ENCODE measurements around the gene WNT7A. TPM values are rescaled to one million over a fixed set of nuclear protein-coding genes. Genes with fewer than 3 reads are reported as not detected.

WNT7A gene
- total RNA-seq, 3 donors from 2014 or later = not detected

DNA sequence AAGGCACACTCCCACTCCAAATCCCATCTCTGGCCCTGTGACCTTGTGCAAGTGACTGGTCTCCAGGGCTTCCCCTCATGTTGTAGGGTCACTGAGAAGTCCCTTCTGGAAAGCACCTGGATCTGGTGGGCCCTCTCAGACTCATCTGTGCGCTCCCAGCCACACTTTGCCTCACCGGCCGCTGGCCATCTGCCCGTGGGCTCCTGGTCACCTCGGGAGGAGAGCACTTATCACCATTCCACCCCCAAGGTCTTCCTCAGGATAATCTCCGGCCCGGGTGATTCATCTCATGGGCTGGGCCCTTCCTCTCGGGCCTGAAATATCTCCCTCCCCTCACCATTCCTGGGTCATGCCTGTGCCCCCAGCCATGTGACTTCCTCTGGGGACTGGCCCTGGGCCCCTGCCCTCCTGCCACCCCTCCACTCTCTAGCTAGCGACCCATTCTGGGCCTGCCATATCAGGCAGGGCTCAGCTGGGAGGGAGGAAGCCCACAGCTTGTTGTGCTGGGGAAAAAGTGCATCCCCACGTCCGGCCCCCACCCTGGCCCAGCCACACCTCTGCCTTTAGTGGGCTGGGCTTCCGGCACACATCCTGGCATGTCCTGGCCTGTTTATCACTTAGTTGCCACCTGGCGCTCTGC is 10.6 kb upstream of the WNT7A start:
- no peak for DNase-seq (ENCODE audit: low spot score in 2 of 2)
- Histone ChIP-seq H3K27ac (peak overlapping the region in 1 of 2 donors; percentile 52), H3K36me3 (no peaks in the 10 kb centered on the region), H3K27me3 (no peaks in the 10 kb centered on the region), H3K4me3 (no peak overlapping the region), H3K9me3 (no peaks in the 10 kb centered on the region), H3K4me1 (no peaks in the 10 kb centered on the region)
- TF ChIP-seq POLR2AphosphoS5 (IDR thresholded peaks at IDR 0.05) (peak in 1 of 3 donors; percentile 27), CTCF (IDR thresholded peaks at IDR 0.05) (no peak)
- intact Hi-C loops (cut with DNase I; ENCODE audit: low total_unique reads) = loop anchor here (10.0 kb wide), 1 partner anchor 234 kb away; the partner anchor contains the start of genes CHCHD4 and TMEM43

- intact Hi-C loops (cut with DNase I; ENCODE audit: low total_unique reads) = no loop called here
- H3K27me3 ChIP-seq = peaks cover 0 to 7% of the 10 kb centered on the region in 2 donors
Measured at GRCh38 chr3:13888576-13888975, 8.7 kb upstream of the WNT7A start.

DNA sequence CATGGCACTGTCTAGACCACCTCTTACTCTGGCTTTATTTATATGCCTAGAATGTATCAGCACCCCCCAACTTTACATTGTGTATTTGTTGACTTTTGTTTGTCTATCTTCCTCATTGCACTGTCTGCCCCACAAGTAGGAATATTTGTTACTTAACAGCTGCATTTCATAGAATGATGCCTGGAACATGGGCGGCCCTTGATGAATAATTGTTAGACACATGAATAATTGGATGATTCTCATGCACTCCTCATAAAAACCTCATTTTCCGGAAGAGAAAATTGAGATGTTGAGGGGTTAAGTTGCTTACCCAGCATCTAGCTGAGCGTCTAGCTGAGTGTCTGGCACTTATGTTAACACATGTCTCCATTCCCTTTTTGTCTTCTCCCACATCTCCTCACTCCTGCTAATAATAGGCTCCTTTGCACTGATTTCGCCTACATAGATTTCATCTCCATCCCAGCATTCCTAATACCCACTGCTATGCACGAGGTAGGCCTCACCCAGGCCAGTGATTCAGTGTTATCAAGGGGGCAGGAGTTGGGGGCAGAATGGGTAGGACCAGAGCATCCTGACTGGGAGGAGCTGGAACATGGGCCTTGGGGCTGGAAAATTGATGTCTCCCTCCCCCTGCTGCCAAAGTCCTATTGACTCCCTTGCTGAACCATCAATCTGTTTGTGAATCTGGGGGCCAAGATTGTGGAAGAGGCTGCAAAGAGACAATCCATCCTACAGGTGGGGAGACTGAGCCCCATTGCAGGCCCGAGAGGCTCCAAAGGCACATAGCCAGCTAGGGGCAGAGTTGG is 7.8 kb upstream of the WNT7A start:
- DNase-seq (ENCODE audit: low spot score in 2 of 2) = no peak
- no peaks in the 10 kb centered on the region for H3K9me3 ChIP-seq
- no peaks in the 10 kb centered on the region for H3K4me1 ChIP-seq
- H3K4me3 ChIP-seq = no peak overlapping the region
- TF ChIP-seq POLR2AphosphoS5 (IDR thresholded peaks at IDR 0.05) (no peak), POLR2A (IDR thresholded peaks at IDR 0.05) (no peak), CTCF (IDR thresholded peaks at IDR 0.05) (no peak)
- no peaks in the 10 kb centered on the region for H3K36me3 ChIP-seq
- H3K27ac ChIP-seq = no peak overlapping the region
- peaks cover 0 to 14% of the 10 kb centered on the region in 2 donors for H3K27me3 ChIP-seq
- intact Hi-C loops (cut with DNase I; ENCODE audit: low total_unique reads) = no loop called here

More at GRCh38 chr3:13888576-13888975, 8.7 kb upstream of the WNT7A start:
- TF ChIP-seq POLR2AphosphoS5 (IDR thresholded peaks at IDR 0.05) (no peak), CTCF (IDR thresholded peaks at IDR 0.05) (no peak), POLR2A (IDR thresholded peaks at IDR 0.05) (no peak)
- no peak overlapping the region for H3K27ac ChIP-seq
- H3K4me1 ChIP-seq = no peaks in the 10 kb centered on the region
- H3K9me3 ChIP-seq = no peaks in the 10 kb centered on the region
- DNase-seq (ENCODE audit: low spot score in 2 of 2) = no peak
- no peaks in the 10 kb centered on the region for H3K36me3 ChIP-seq
- H3K4me3 ChIP-seq = no peak overlapping the region

DNA sequence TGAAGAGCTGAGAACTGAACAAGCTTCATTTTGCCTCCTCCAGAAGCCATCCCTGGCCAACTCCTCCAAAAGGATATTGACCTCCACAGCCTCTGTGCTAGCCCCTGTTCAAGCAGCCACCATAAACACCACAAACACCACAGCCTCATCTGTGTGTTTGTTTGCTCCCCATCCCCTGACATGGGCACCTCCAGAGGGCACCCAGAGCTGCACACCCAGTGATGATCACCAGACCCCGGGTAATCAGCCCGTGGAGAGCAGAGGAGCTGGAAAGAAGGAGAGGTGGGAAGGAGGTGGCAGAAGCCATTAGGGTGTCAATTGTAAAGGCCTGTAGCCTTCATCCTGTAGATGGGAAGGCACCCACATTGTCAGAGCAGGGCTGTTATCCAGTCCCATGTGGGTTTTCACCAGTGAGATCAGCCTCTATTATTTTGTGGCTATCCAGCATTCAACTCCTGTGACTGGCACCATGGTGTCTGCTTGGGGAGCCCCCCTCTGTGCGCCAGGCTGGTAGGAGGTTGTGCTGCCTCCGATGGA is 6.8 kb upstream of the WNT7A start:
- H3K27ac ChIP-seq = no peak overlapping the region
- H3K36me3 ChIP-seq = no peaks in the 10 kb centered on the region
- peaks cover 0 to 24% of the 10 kb centered on the region in 2 donors for H3K27me3 ChIP-seq
- DNase-seq (ENCODE audit: low spot score in 2 of 2) = no peak
- TF ChIP-seq POLR2A (IDR thresholded peaks at IDR 0.05) (no peak), POLR2AphosphoS5 (IDR thresholded peaks at IDR 0.05) (no peak), CTCF (IDR thresholded peaks at IDR 0.05) (no peak)
- no peak overlapping the region for H3K4me3 ChIP-seq
- intact Hi-C loops (cut with DNase I; ENCODE audit: low total_unique reads) = no loop called here
- no peaks in the 10 kb centered on the region for H3K4me1 ChIP-seq
- no peaks in the 10 kb centered on the region for H3K9me3 ChIP-seq

DNA sequence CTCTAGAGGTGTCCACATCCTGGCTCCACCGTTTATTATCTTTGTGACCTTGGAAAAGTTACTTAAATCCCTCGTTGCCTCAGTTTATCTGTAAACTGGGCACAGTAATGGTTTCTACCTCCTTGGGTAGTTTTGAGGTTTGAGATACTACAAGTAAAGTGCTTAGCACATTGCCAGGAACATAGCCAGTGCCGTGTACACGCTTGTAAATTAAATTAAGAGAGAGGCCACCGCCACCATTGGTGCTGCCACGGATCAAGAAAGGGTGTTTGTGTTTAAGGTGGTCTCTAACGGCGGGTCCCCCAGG is 5.8 kb upstream of the WNT7A start:
- no peaks in the 10 kb centered on the region for H3K9me3 ChIP-seq
- no peak overlapping the region for H3K27ac ChIP-seq
- intact Hi-C loops (cut with DNase I; ENCODE audit: low total_unique reads) = no loop called here
- H3K4me3 ChIP-seq = no peak overlapping the region
- no peak for DNase-seq (ENCODE audit: low spot score in 2 of 2)
- peaks cover 0 to 34% of the 10 kb centered on the region in 2 donors for H3K27me3 ChIP-seq
- H3K4me1 ChIP-seq = peaks cover 0 to 3% of the 10 kb centered on the region in 2 donors
- no peaks in the 10 kb centered on the region for H3K36me3 ChIP-seq
- TF ChIP-seq POLR2A (IDR thresholded peaks at IDR 0.05) (no peak), POLR2AphosphoS5 (IDR thresholded peaks at IDR 0.05) (no peak), CTCF (IDR thresholded peaks at IDR 0.05) (no peak)

Data from breast epithelium (tissue), 4 donors.